Testis (tissue), 2 donors: ENCODE data around the gene TBC1D17.

ENCODE experiments used
- POLR2A ChIP-seq: fragments of 450-650 bp; IDR thresholded peaks from one replicate; pipeline ENCODE4 v1.6.1; 2017; ENCODE audit warnings: antibody characterized with exemption, mild to moderate bottlenecking, moderate library complexity
- TF ChIP-seq, protein P1 (sequence below), 3 experiments: fragments of 450-650 bp in 2 of 3; fragments of 200-600 bp in 1 of 3; sonication (generic) in 1 of 3; IDR thresholded peaks; one replicate each; pipeline ENCODE4 v1.5.1; 2016 to 2019; ENCODE audit warnings: antibody characterized with exemption in 3 of 3, mild to moderate bottlenecking in 2 of 3, moderate library complexity in 1 of 3

DNA sequence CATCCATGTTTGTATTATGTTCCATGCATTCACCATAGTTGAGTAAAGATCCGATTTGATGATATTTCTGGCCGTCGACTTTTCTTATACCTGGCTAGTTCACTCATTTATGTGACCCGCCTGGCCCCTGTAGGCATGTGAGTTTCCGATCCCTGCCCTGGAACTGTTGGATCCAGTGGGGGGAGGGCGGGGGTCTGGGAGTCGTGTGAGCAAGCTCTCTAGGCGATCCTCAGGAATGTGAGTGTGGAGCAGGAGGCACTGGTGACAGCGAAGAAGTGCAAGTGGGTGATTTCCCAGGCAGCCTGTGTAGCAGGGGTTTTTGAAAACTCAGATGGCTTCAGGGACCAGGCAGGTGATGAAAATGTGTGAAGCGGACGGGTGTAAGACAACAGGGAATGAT is 37.2 kb upstream of the TBC1D17 start:
- TF ChIP-seq, protein P1, sequence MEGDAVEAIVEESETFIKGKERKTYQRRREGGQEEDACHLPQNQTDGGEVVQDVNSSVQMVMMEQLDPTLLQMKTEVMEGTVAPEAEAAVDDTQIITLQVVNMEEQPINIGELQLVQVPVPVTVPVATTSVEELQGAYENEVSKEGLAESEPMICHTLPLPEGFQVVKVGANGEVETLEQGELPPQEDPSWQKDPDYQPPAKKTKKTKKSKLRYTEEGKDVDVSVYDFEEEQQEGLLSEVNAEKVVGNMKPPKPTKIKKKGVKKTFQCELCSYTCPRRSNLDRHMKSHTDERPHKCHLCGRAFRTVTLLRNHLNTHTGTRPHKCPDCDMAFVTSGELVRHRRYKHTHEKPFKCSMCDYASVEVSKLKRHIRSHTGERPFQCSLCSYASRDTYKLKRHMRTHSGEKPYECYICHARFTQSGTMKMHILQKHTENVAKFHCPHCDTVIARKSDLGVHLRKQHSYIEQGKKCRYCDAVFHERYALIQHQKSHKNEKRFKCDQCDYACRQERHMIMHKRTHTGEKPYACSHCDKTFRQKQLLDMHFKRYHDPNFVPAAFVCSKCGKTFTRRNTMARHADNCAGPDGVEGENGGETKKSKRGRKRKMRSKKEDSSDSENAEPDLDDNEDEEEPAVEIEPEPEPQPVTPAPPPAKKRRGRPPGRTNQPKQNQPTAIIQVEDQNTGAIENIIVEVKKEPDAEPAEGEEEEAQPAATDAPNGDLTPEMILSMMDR (IDR thresholded peaks at IDR 0.05), result no peak
- TF ChIP-seq POLR2A, result no peak
